ENCODE data around the gene OGFR.

- TF ChIP-seq POLR2A (IDR thresholded peaks at IDR 0.05) (no peak), CTCF (IDR thresholded peaks at IDR 0.05) (no peak)
These were observed 5.2 kb upstream of the OGFR start for GRCh38 chr20:62799459-62799858.

Data from adrenal gland (tissue), 5 donors.